ENCODE results near the gene SFXN5. TPM values are rescaled to one million over a fixed set of nuclear protein-coding genes. Genes with fewer than 3 reads are reported as not detected.

Gene SFXN5
- total RNA-seq, 1 donor from 2014 or later = 7.6 TPM

DNA sequence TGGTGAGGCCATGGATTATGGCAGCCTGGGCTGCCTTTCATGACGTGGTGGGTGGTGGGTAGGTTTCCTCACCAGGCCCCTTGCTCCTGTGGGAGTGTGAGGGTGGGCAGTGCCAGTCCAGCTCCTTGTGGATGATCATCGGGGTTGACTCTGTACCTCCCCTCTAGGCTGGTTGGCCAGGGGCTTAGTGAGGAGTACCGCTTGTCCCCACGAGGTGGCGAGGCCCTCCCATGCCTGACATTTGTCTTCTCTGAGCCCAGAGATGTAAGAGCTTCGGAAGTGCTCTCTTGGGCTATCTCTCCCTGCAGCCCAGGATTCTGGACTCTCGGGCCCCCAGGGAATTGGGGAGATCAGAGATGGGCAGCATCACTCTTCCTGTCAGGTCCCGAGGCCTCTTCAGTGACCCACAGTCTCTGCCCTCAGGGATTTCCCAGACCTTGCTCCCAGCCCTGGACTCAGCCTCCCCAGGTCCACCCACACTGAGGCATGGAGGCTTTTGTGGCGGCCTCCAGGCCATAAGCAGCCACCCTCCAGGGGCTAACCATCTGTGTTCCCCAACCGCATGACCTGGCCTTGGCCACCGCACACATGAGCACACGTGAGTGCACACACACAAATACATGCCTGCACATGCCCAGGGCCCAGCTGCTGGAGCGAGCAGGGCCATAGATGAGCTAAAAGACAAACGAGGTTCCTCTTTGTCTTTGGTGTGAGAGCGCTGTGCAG lies 177.8 kb downstream of the SFXN5 start:
- DNase-seq (ENCODE audit: low read depth) = no peak
- TF ChIP-seq, protein P1, sequence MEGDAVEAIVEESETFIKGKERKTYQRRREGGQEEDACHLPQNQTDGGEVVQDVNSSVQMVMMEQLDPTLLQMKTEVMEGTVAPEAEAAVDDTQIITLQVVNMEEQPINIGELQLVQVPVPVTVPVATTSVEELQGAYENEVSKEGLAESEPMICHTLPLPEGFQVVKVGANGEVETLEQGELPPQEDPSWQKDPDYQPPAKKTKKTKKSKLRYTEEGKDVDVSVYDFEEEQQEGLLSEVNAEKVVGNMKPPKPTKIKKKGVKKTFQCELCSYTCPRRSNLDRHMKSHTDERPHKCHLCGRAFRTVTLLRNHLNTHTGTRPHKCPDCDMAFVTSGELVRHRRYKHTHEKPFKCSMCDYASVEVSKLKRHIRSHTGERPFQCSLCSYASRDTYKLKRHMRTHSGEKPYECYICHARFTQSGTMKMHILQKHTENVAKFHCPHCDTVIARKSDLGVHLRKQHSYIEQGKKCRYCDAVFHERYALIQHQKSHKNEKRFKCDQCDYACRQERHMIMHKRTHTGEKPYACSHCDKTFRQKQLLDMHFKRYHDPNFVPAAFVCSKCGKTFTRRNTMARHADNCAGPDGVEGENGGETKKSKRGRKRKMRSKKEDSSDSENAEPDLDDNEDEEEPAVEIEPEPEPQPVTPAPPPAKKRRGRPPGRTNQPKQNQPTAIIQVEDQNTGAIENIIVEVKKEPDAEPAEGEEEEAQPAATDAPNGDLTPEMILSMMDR (IDR thresholded peaks at IDR 0.05; ENCODE audit: insufficient read depth, low read length, poor library complexity, severe bottlenecking) = peak; percentile 85
- Histone ChIP-seq H3K36me3 (ENCODE audit: control insufficient read depth, insufficient read depth, low read length) (no peaks in the 10 kb centered on the region), H3K4me3 (ENCODE audit: low read depth, low read length) (no peak overlapping the region), H3K27me3 (ENCODE audit: control insufficient read depth, insufficient read depth, low read length) (peaks cover 2% of the 10 kb centered on the region)

DNA sequence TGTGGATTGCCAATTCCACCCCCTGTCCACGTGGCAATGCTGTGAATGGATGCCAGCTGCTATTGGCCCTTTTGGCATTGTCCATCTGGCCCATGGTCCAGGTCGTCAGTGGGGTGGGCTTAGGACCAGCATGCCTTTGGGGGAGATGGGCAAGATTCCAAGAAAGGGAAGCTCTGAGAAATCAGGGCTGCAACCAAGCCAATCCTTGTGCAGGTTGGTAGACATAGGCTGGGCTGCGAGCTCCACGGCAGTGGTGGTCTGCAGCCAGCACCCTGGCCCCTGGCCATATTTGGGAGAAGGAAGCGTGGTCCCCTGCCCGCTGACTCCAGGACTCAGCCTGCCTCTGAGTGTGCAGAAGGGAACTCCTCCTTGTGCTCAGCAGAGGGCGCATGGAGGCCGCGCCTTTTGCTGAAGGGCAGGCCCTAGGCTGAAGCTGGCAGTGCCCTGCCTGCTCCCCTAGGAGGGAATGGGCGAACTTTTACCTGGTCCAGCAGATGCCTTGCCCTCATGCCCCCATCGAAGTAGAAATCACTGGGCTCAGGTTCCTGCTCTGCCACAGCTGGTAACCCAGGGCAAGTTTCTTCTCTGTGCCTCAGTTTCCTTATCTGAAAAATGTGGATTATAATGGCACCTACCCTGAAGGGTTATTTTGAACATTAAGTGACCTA lies 178.9 kb downstream of the SFXN5 start:
- H3K27me3 ChIP-seq (ENCODE audit: control insufficient read depth, insufficient read depth, low read length) = peaks cover 2% of the 10 kb centered on the region
- TF ChIP-seq, protein P1 (IDR thresholded peaks at IDR 0.05; ENCODE audit: insufficient read depth, low read length, poor library complexity, severe bottlenecking) = peak; percentile 92
- no peak for DNase-seq (ENCODE audit: low read depth)
- no peak overlapping the region for H3K4me3 ChIP-seq (ENCODE audit: low read depth, low read length)
- no peaks in the 10 kb centered on the region for H3K36me3 ChIP-seq (ENCODE audit: control insufficient read depth, insufficient read depth, low read length)

Other genes with a start within 250 kb of the SFXN5 start
- gene EXOC6B, start 245.7 kb downstream of the SFXN5 start, total RNA-seq = 21.8 and 29.7 TPM in 2 replicates
- gene SPR, start 184.3 kb downstream of the SFXN5 start, total RNA-seq = 15.0 and 18.3 TPM in 2 replicates
- 1.7 and 2.6 TPM in 2 replicates for gene EMX1, start 154.2 kb downstream of the SFXN5 start, total RNA-seq
- 33.3 and 43.6 TPM in 2 replicates for gene RAB11FIP5, start 41.2 kb upstream of the SFXN5 start, total RNA-seq
- not detected in 2 replicates for gene NOTO, start 130.9 kb upstream of the SFXN5 start, total RNA-seq
- 30.2 and 33.6 TPM in 2 replicates for gene SMYD5, start 142.5 kb upstream of the SFXN5 start, total RNA-seq
- gene PRADC1, start 161.5 kb upstream of the SFXN5 start, total RNA-seq = 6.6 and 7.8 TPM in 2 replicates
- gene CCT7, start 162.6 kb upstream of the SFXN5 start, total RNA-seq = 254 and 277 TPM in 2 replicates
- 7.0 and 9.9 TPM in 2 replicates for gene FBXO41, start 212.8 kb upstream of the SFXN5 start, total RNA-seq
- not detected in 2 replicates for gene EGR4, start 221.8 kb upstream of the SFXN5 start, total RNA-seq